ENCODE measurements around the gene ZNF33A.
"Not testable (repeated sequence)": the region's sequence is repeated elsewhere in the genome, so short reads cannot be mapped to it uniquely, and the experiment has no call there.

ZNF33A gene

DNA sequence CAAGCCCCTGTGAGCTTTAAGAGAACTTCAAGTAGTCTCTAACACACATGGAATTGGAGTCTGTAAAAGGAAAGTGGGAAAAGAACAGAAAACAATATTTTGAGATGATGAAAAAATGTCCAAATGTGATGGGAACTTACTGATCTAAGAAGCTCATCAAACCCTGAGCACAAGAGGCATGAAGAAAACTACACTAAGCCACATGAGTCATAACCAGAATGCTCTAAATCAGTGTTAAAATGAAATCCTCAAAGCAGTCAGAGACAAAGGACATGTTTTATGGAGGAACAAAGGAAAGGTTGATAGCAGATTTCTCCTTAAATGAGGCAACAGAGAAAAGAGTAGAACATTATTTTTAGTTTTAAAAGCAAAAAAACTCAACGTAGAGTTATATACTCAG lies 37.2 kb downstream of the ZNF33A start:
- FAIRE-seq = no peak

DNA sequence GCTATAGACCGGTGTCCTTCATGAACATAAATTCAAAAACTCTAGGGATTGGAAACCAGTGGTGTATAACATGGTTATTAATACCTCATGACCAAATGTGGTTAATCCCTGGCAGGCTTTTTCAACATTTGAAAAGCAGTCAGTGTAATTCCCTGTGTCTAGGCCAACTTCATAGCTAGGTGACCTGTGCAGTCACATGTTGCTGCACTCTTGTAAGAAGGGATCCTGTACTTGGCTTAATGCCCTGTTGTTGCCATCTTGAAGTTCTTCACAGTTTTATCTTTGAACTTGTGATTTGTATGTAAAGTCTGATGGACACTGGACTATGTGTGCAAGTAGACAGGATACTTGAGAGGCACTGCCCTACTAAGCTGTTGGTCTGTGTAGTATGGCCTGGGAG lies 39.7 kb downstream of the ZNF33A start:
- no peak for FAIRE-seq

DNA sequence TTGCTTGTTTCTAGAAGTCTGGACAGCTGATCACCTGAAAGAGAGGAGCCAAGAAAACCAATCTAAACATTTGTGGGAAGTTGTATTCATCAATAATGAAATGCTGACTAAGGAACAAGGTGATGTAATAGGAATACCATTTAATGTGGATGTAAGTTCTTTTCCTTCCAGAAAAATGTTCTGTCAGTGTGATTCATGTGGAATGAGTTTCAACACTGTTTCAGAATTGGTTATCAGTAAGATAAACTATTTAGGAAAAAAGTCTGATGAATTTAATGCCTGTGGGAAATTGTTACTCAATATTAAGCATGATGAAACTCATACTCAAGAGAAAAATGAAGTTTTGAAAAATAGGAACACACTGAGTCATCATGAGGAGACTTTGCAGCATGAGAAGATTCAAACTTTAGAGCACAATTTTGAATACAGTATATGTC lies 43.9 kb downstream of the ZNF33A start:
- FAIRE-seq = no peak

DNA sequence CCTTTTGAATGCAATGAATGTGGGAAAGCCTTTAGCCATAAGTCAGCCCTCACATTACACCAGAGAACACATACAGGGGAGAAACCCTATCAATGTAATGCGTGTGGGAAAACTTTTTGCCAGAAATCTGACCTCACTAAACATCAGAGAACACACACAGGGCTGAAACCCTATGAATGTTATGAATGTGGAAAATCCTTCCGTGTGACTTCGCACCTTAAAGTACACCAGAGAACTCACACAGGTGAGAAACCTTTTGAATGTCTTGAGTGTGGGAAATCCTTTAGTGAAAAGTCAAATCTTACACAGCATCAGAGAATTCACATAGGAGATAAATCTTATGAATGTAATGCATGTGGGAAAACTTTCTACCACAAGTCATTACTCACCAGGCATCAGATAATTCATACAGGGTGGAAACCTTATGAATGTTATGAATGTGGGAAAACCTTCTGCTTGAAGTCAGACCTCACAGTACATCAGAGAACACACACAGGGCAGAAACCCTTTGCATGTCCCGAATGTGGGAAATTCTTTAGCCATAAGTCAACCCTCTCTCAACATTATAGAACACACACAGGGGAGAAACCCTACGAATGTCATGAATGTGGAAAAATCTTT lies 44.9 kb downstream of the ZNF33A start:
- not testable (repeated sequence) for FAIRE-seq

DNA sequence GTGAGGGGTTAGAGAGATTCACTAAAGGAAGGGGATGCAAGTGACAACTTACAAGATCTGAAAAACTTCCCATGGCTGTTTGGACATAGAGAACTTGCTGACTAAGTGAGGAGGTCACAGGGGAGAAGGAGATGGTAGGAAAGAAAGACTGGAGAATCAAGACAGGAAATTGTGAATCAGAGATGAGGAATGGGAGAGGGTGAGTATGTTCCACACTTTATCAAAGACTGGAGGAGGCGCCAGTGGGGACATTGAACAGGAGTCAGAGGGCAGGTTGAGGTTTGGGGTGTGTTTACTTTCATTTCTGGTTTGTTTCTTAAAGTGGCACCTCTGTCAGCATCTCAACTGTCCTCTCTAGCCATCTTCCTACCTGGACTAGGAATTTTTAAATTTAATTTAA lies 59.2 kb downstream of the ZNF33A start:
- not testable (repeated sequence) for FAIRE-seq

DNA sequence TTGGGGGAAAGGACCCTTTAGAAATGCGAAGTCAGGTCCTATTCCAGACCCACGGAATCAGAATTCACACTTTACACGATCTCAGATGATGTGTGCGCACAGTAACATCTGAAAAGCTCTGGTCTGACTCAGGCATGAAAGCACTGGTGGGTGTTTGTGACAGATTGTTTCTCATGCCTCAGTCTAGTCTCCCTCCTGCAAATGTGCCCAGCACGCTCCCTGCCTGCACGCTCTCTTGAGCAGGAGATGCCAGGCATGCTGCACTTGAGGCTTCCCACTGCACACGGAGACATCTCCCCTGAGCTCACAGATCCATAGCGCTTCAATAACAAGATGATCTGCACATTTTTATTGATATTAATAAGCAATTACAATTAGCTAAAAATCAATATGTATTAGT lies 60.0 kb downstream of the ZNF33A start:
- no peak for FAIRE-seq

DNA sequence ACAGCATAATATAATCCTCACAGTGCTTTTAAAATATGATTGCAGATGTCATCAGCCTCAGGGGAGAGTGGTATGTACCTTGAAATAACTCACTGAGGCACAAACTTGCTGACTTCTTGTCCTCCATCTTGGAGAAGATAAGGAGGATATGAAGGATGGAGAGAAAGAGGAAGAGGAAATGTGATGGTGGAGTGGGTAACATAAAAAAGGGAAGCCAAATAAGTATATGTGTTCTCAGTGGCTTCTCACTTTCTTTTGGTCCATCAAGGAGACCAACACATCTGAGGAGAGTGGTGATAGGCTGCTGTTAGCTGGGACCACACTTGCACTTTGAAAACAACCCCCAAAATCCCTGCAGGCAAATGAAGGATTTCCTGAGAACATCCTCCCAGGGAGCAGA lies 62.1 kb downstream of the ZNF33A start:
- FAIRE-seq = no peak

DNA sequence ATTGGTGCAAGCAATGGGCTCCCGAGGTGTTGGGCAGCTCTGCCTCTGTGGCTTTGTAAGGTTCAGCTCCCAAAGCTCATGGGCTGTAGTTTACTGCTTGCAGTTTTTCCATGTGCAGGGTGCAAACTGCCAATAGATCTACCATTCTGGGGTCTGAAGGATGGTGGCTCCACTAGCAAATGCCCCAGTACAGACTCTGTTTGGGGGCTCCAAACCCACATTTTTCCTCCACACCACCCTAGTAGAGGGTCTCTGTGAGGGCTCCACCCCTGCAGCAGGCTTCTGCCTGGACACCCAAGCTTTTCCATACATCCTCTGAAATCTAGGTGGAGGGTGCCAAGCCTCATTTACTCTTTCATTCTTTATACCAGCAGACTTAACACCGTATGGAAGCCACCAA lies 66.2 kb downstream of the ZNF33A start:
- FAIRE-seq = no peak

DNA sequence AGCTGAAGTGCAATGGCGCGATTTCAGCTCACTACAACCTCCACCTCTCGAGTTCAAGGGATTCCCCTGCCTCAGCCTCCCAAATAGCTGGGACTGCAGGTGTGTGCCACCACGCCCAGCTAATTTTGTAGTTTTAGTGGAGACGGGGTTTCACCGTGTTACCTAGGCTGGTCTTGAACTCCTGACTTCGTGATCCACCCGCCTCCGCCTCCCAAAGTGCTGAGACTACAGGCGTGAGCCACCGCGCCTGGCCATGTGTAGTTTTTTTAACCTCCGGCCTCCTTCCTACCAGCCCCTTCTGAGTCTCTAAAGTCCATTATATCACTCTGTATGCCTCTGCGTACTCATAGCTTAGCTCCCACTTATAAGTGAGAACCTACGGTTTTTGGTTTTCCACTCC lies 82.8 kb downstream of the ZNF33A start:
- not testable (repeated sequence) for FAIRE-seq

DNA sequence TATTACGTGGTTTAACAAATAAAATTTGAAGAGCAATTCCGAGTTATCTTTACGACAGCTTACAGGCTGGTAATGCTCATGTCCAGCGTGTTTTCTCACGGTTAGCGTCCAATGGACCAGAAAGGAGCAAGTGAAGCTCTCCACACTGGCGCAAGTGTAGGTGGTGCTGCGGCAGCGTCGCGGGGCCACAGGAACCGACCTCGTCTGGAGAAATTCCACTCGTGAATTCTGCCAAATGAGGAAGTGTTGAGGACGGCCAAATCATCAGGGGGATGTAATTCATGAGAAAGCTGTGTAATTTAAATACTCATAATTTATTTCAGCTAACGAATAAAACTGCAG lies 83.3 kb downstream of the ZNF33A start:
- no peak for FAIRE-seq

DNA sequence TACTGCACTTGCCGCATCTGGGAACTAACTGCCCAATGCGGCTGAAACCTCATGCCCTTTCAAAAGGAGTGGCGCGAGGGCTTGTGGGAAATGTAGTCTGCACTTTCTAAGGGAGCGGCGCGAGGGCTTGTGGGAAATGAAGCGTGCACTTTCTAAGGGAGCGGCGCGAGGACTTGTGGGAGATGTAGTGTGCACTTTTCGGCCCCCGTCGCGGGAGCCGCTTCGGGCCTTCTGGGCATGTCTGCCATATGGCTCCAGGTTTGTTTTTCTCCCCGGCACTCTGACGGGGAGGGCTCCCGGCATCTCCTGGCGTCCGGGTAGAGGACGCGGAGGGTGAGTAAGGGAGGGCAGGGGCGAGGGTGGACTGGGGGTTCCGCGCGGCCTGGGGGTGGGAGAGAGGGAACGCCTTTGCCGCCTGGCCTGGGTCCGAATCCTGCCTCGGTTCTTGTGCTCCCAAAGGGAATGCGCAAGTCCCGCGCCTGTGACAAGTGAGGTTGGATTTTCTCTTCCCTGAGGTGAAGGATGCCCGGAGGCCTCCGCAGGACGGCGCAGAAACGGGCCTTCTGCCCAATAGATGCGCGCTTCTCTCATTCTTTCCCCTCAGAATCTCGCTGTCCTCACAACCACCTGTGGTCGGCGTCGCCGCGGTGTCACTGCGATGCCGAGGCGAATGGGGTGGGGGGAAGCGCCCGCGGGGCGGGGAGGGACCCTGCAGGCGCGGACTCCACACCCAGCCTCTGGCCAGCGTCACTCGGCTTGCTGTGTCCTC lies 83.9 kb downstream of the ZNF33A start, which contains the start of gene ZNF37A:
ZNF37A (plus strand) TSS at position 180 of the 769 bp plus-strand sequence. CDS start 2,281 bp downstream, outside the sequence.
- FAIRE-seq = peak; percentile 92

DNA sequence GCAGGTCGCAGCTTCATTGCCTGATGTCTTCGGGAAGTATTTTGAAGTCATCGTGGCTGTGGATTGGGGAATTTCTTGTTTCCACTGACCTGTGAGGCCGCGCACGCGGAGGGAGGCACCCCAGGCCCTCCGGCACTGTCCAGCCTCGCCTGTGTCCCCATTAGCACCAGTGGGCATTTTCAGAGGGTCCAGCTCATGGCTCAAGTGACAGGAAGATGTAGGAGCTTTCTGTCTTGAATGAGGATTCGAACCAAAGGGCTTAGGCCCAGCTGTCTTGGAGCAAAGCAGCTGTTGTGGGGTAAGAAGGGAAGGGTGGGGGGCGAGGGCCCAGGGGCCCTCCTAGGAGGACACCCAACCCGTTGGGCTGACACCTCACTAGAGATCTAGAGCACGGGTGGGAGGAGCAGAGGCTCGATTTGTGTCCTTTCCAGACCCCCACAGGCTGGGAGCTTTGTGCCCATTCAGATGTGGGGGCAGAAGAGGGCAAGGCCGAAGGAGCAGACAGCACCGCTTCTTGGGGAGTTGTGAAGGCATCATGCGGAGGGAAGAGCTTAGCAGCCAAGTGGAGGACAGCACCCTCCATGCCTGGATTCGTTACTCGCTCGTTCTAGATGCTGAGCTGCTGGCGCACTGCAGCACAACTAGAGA lies 84.6 kb downstream of the ZNF33A start:
- FAIRE-seq = no peak

DNA sequence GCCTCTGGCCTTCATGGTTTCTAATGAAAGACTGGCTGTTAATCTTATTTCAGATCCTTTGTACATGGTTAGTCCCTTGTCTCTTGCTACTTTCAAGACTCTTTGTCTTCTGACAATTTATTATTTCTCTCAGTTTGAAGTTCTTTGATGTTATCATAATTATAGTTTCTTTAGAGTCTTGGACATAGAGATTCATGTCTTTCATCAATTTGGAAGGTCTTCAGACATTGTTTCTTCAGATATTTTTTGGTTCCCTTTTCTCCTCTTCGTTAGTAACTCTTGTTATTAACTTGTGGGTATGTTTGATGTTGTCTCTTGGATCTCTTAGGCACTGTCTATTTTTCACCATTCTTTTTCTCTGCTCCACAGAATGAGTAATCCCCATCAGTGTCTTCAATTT lies 92.4 kb downstream of the ZNF33A start:
- FAIRE-seq = no peak

DNA sequence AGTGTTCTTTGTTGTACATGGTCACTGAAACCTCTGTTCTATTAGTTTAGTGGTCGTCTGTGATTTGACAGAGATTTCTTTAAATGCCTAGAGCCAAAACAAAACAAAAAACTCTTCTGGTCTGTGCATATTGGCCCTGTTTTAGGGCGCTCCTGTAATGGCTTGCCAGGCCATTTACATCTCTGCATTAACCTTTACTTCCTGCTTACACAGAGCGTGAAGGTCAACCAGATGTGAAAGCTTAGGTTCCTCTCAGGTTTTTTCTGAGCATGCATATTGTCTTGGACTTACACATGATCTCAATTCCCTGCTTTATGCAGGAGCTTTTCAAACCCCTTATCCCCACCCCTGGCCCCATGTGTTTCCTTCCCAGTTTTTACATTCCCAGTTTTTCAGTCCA lies 93.3 kb downstream of the ZNF33A start:
- FAIRE-seq = no peak

DNA sequence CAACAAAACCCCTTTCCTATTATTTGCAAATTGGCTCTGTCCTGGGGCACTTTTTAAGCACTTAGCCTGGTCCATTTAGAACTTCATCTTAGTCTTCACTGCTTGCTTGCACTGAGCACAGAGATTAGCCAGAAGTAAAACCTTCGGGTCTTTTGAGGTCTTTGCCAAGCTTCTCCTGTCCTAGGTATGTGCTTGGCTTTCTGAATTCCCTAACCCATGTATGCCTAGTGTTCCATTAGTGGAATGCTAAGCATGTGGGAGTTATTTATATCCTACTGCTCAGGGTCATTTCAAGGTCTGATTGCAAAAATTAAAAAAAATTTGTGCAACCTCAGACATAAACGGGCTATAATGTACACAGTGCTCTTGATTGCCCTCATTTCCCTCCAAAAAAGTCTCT lies 101.7 kb downstream of the ZNF33A start:
- FAIRE-seq = no peak

All from endometrium (tissue), 2 donors.